Neuronal stem cell (in vitro differentiated cells): ENCODE measurements around the gene FANCL.

Experiments used
- DNase-seq: peaks from one replicate; pipeline ENCODE4 v3.0.0-alpha.2; 2013; ENCODE audit warnings: low spot score
- H2AFZ ChIP-seq: one replicate; pipeline ENCODE4 v1.6.1; 2013; ENCODE audit warnings: mild to moderate bottlenecking, low read length, inconsistent platforms
- H2AK5ac ChIP-seq: 2 replicates; pipeline ENCODE4 v1.6.1; 2013; ENCODE audit warnings: low read depth, mild to moderate bottlenecking, inconsistent platforms, low read length, moderate library complexity, mixed read lengths
- H2BK120ac ChIP-seq: 2 replicates; pipeline ENCODE4 v1.6.1; 2013; ENCODE audit warnings: low read depth, mild to moderate bottlenecking, inconsistent platforms, low read length, moderate library complexity, mixed read lengths
- H2BK12ac ChIP-seq: one replicate; pipeline ENCODE4 v1.6.1; 2013; ENCODE audit warnings: low read length, inconsistent platforms
- H2BK15ac ChIP-seq: 2 replicates; pipeline ENCODE4 v1.6.1; 2013; ENCODE audit warnings: mild to moderate bottlenecking, low read length, inconsistent platforms, mixed read lengths
- H2BK5ac ChIP-seq: one replicate; pipeline ENCODE4 v1.6.1; 2013; ENCODE audit warnings: inconsistent platforms, mild to moderate bottlenecking, low read length, moderate library complexity
- H3K14ac ChIP-seq: one replicate; pipeline ENCODE4 v1.6.1; 2013; ENCODE audit warnings: low read length, inconsistent platforms
- H3K18ac ChIP-seq: 2 replicates; pipeline ENCODE4 v1.6.1; 2013; ENCODE audit warnings: low read length, inconsistent platforms
- H3K23ac ChIP-seq: 2 replicates; pipeline ENCODE4 v1.6.1; 2013; ENCODE audit warnings: low read depth, mild to moderate bottlenecking, mixed read lengths, low read length, inconsistent platforms; ENCODE audit not compliant: poor library complexity
- H3K27ac ChIP-seq: replicated peaks from 3 replicates; pipeline ENCODE4 v1.5.1; 2013; ENCODE audit warnings: low read length, inconsistent platforms
- H3K27me3 ChIP-seq, 3 experiments: 2 replicates each; pipeline ENCODE4 v1.6.1; 2013; ENCODE audit warnings: low read length in 3 of 3, mild to moderate bottlenecking in 2 of 3, inconsistent platforms in 1 of 3, low read depth in 1 of 3, mixed read lengths in 1 of 3, moderate library complexity in 1 of 3; ENCODE audit not compliant: control insufficient read depth in 3 of 3, insufficient read depth in 3 of 3
- H3K36me3 ChIP-seq, 2 donors: replicated peaks in 1 of 2; 2 replicates each; pipeline ENCODE4 v1.6.1; 2013; ENCODE audit warnings: low read length in 2 of 2; ENCODE audit not compliant: control insufficient read depth in 2 of 2, insufficient read depth in 2 of 2
- H3K4ac ChIP-seq: 2 replicates; pipeline ENCODE4 v1.6.1; 2013; ENCODE audit warnings: inconsistent platforms, mild to moderate bottlenecking, low read length, moderate library complexity
- H3K4me1 ChIP-seq, 2 donors: 1 replicate in 1 of 2; 2 replicates in 1 of 2; pipeline ENCODE4 v1.6.1; 2013; ENCODE audit warnings: low read length in 2 of 2, low read depth in 1 of 2; ENCODE audit not compliant: control insufficient read depth in 2 of 2, insufficient read depth in 1 of 2
- H3K4me2 ChIP-seq: one replicate; pipeline ENCODE4 v1.6.1; 2013; ENCODE audit warnings: mild to moderate bottlenecking, low read length, inconsistent platforms; ENCODE audit not compliant: insufficient read depth, poor library complexity, severe bottlenecking
- H3K4me3 ChIP-seq, 2 donors: 2 replicates each; pipeline ENCODE4 v1.5.1; 2013; ENCODE audit warnings: low read length in 2 of 2, mild to moderate bottlenecking in 2 of 2, inconsistent platforms in 1 of 2, moderate library complexity in 1 of 2
- H3K79me1 ChIP-seq: one replicate; pipeline ENCODE4 v1.6.1; 2013; ENCODE audit warnings: low read depth, mild to moderate bottlenecking, inconsistent platforms, low read length, moderate library complexity
- H3K9ac ChIP-seq: one replicate; pipeline ENCODE4 v1.6.1; 2013; ENCODE audit warnings: mild to moderate bottlenecking, low read depth, low read length, inconsistent platforms; ENCODE audit not compliant: poor library complexity
- H3K9me3 ChIP-seq, 2 donors: replicated peaks in 1 of 2; 2 replicates each; pipeline versions ENCODE3 to v1.6.1; 2013; ENCODE audit warnings: low read length in 2 of 2, mild to moderate bottlenecking in 2 of 2, inconsistent platforms in 1 of 2, low read depth in 1 of 2, mixed read lengths in 1 of 2, moderate library complexity in 1 of 2; ENCODE audit not compliant: control insufficient read depth in 2 of 2, insufficient read depth in 1 of 2
- H4K8ac ChIP-seq: one replicate; pipeline ENCODE4 v1.6.1; 2013; ENCODE audit warnings: low read depth, mild to moderate bottlenecking, inconsistent platforms, low read length, moderate library complexity
- H4K91ac ChIP-seq: one replicate; pipeline ENCODE4 v1.6.1; 2013; ENCODE audit warnings: low read length, low read depth, mild to moderate bottlenecking, inconsistent platforms; ENCODE audit not compliant: poor library complexity
- WGBS, 2 donors: extraction: QIAGEN DNeasy Blood & Tissue Kit; methylation state at CpG; one replicate each; pipeline ENCODE4 v1.1.7; 2013; ENCODE audit warnings: missing lambda C conversion rate in 2 of 2, mixed read lengths in 1 of 2; ENCODE audit not compliant: insufficient read length in 2 of 2, insufficient replicate concordance in 1 of 2; ENCODE audit errors: extremely low coverage in 2 of 2; 5-methylcytosine and 5-hydroxymethylcytosine counted together

FANCL gene

DNA sequence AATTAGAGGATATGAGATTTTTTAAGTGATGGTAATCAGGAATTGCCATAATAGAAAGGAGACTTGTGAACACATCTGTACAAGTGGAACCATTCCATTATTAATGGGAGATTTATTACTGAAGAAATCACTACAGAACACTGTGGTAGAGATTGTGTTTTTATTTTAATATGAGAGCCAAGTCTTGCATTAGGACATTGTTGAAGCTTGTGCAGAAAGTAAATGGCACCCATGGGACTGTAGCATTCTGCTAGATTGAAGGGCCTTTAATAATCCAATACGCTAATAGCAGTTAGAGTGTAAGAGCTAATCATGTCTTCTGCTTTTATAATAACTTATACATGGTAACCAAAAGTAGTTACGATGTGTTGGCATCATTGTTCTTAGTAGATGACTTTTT, 110.9 kb downstream of the FANCL start:
- H3K4me1 ChIP-seq, result no peaks in the 10 kb centered on the region
- no peak overlapping the region for H3K4me2 ChIP-seq
- no peak overlapping the region for H2BK15ac ChIP-seq
- H3K9me3 ChIP-seq, result no peaks in the 10 kb centered on the region
- H2BK120ac ChIP-seq, result no peak overlapping the region
- no peaks in the 10 kb centered on the region for H3K79me1 ChIP-seq
- H3K4me3 ChIP-seq, result no peak overlapping the region
- H3K27me3 ChIP-seq, result no peaks in the 10 kb centered on the region
- H3K18ac ChIP-seq, result no peak overlapping the region
- H3K36me3 ChIP-seq, result no peaks in the 10 kb centered on the region
- no peak for DNase-seq
- H3K14ac ChIP-seq, result no peak overlapping the region
- H4K91ac ChIP-seq, result no peak overlapping the region
- H2BK12ac ChIP-seq, result no peak overlapping the region
- H3K4ac ChIP-seq, result no peak overlapping the region
- no peak overlapping the region for H3K9ac ChIP-seq
- H4K8ac ChIP-seq, result no peak overlapping the region
- no peak overlapping the region for H2AK5ac ChIP-seq
- WGBS, 2 donors, result no CpG with 5 or more reads among the region's 2 CpGs
- no peak overlapping the region for H3K27ac ChIP-seq
- no peak overlapping the region for H3K23ac ChIP-seq
- H2AFZ ChIP-seq, result no peak overlapping the region
- H2BK5ac ChIP-seq, result no peak overlapping the region

DNA sequence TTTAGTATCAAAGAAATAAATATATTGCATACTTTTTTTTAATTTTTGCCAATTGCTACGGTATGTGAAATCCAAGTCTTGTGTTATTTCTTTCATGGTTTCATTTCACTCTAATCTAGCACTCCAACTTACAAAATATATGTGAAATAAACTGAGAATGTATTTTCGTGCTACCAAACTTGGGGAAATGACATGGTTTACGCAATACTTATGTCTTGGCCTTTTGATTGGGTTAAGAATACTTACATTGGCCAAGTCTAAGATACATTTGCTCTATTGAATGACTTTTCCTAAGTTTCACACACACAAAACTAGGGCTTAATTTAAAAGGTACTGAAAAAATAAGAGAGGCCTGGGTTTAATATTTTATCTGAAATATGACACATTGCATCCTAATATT, 114.0 kb downstream of the FANCL start:
- Histone ChIP-seq H3K23ac (no peak overlapping the region), H3K36me3 (no peaks in the 10 kb centered on the region), H4K91ac (no peak overlapping the region), H3K27me3 (no peaks in the 10 kb centered on the region), H3K9me3 (no peaks in the 10 kb centered on the region), H3K4ac (no peak overlapping the region), H2BK5ac (no peak overlapping the region), H4K8ac (no peak overlapping the region), H3K4me2 (no peak overlapping the region), H2BK12ac (no peak overlapping the region), H2AFZ (no peak overlapping the region), H2AK5ac (no peak overlapping the region), H3K4me3 (no peak overlapping the region), H3K27ac (no peak overlapping the region), H3K4me1 (no peaks in the 10 kb centered on the region), H3K18ac (no peak overlapping the region), H2BK120ac (no peak overlapping the region), H3K79me1 (no peaks in the 10 kb centered on the region), H2BK15ac (no peak overlapping the region), H3K14ac (no peak overlapping the region), H3K9ac (no peak overlapping the region)
- no CpG with 5 or more reads among the region's 3 CpGs for WGBS, 2 donors
- no peak for DNase-seq

DNA sequence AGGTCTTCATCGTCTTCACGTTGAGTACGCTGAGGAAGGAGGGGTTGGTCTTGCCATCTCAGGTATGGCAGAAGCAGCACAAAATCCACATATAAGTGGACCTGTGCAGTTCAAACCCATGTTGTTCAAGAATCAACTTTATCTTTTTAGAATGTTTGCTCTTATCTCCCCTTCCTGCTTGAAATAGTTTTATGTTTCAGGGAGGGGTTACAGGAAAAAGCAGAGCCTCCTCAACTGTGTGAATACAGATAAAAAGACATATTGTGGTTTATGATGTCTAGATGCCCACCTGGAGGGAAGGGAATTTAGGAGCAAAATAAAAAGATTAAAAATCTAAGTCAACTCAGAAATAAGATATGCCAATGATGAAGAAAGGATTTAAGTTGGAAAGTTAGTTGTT, 118.6 kb downstream of the FANCL start:
- H2AFZ ChIP-seq, result no peak overlapping the region
- no peak overlapping the region for H3K9ac ChIP-seq
- H3K36me3 ChIP-seq, result peaks cover 0 to 2% of the 10 kb centered on the region in 2 donors
- H3K79me1 ChIP-seq, result no peaks in the 10 kb centered on the region
- no peak overlapping the region for H2BK5ac ChIP-seq
- no peak overlapping the region for H3K4me2 ChIP-seq
- DNase-seq, result no peak
- no peak overlapping the region for H3K27ac ChIP-seq
- H2BK12ac ChIP-seq, result no peak overlapping the region
- H2BK15ac ChIP-seq, result no peak overlapping the region
- no peak overlapping the region for H3K14ac ChIP-seq
- H2BK120ac ChIP-seq, result no peak overlapping the region
- no CpG with 5 or more reads among the region's 3 CpGs for WGBS, 2 donors
- no peak overlapping the region for H3K23ac ChIP-seq
- no peak overlapping the region for H4K8ac ChIP-seq
- H3K4ac ChIP-seq, result no peak overlapping the region
- H3K27me3 ChIP-seq, result no peaks in the 10 kb centered on the region
- H2AK5ac ChIP-seq, result no peak overlapping the region
- H3K9me3 ChIP-seq, result no peaks in the 10 kb centered on the region
- no peak overlapping the region for H4K91ac ChIP-seq
- no peak overlapping the region for H3K4me3 ChIP-seq
- no peaks in the 10 kb centered on the region for H3K4me1 ChIP-seq
- no peak overlapping the region for H3K18ac ChIP-seq

DNA sequence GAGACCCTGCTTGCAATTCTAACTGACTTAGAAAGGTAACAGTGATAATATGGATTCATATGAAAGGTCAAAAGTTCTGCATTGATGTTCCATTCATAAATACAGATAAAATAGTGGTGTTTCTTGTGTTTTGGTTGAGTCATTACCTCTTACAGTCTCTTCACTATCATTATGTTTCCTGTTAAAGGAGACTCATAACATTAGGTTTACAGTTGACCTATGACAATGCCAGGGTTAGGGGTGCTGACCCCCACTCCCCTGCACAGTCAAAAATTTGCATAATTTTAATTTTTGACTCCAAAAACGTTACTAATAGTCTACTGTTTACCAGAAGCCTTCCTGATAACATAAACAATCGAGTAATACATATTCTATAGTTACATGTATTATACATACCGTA, 119.1 kb downstream of the FANCL start:
- no peak overlapping the region for H2AFZ ChIP-seq
- no peak overlapping the region for H3K4ac ChIP-seq
- no peaks in the 10 kb centered on the region for H3K79me1 ChIP-seq
- no CpG with 5 or more reads among the region's 3 CpGs for WGBS, 2 donors
- no peaks in the 10 kb centered on the region for H3K27me3 ChIP-seq
- no peak overlapping the region for H4K8ac ChIP-seq
- no peak overlapping the region for H2BK15ac ChIP-seq
- no peaks in the 10 kb centered on the region for H3K9me3 ChIP-seq
- H3K4me1 ChIP-seq, result no peaks in the 10 kb centered on the region
- no peak overlapping the region for H3K18ac ChIP-seq
- H3K27ac ChIP-seq, result no peak overlapping the region
- no peak overlapping the region for H3K4me3 ChIP-seq
- H2BK5ac ChIP-seq, result no peak overlapping the region
- H3K9ac ChIP-seq, result no peak overlapping the region
- H4K91ac ChIP-seq, result no peak overlapping the region
- H3K14ac ChIP-seq, result no peak overlapping the region
- no peak overlapping the region for H2AK5ac ChIP-seq
- peaks cover 0 to 2% of the 10 kb centered on the region in 2 donors for H3K36me3 ChIP-seq
- no peak overlapping the region for H3K23ac ChIP-seq
- no peak overlapping the region for H2BK120ac ChIP-seq
- H3K4me2 ChIP-seq, result no peak overlapping the region
- H2BK12ac ChIP-seq, result no peak overlapping the region
- no peak for DNase-seq
